OCI-LY7 (cell line): ENCODE measurements around the gene SLC16A11.

ENCODE experiments used
- EZH2phosphoT487 ChIP-seq: fragments of 200-600 bp; sonication (generic); IDR thresholded peaks from 2 replicates; pipeline ENCODE4 v1.6.1; 2018; ENCODE audit warnings: low read depth, borderline replicate concordance, mild to moderate bottlenecking, mixed run types, antibody characterized with exemption, low read length, moderate library complexity, mixed read lengths
- TF ChIP-seq, protein P1 (sequence below): fragments of 200-600 bp; sonication (generic); conservative IDR thresholded peaks from 2 replicates; pipeline ENCODE4 v1.5.1; 2014; ENCODE audit warnings: mild to moderate bottlenecking, antibody characterized with exemption, low read length, moderate library complexity, mixed read lengths

DNA sequence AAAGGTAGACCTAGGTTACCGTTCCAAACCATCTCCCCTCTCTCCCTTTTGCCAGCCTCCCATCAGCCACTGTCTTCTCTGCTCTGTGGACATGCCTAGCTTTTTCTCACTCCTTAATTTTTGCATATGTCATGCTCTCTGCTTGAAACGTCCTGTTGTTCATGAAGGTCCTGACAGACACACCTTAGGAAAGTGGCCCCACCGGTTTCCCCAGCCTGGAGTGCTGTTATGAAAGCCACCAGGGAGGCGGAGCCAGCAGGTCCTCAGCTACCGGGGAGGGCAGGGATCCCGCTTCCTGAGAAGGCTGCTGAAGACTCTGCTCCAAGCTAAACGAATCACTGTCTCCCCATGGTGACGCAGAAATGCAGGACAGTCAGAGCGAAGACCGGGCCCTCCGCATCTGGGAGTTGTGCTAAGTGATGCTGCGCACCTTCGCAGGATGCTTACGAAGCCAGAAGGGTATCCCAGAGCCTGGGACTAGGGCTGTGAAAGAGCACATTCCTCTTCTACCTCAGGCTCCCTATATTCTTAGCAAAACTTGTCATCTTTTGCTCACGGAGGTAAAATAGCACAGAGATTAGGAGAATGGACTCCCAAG lies 2.3 kb upstream of the SLC16A11 start:
- TF ChIP-seq, protein P1, sequence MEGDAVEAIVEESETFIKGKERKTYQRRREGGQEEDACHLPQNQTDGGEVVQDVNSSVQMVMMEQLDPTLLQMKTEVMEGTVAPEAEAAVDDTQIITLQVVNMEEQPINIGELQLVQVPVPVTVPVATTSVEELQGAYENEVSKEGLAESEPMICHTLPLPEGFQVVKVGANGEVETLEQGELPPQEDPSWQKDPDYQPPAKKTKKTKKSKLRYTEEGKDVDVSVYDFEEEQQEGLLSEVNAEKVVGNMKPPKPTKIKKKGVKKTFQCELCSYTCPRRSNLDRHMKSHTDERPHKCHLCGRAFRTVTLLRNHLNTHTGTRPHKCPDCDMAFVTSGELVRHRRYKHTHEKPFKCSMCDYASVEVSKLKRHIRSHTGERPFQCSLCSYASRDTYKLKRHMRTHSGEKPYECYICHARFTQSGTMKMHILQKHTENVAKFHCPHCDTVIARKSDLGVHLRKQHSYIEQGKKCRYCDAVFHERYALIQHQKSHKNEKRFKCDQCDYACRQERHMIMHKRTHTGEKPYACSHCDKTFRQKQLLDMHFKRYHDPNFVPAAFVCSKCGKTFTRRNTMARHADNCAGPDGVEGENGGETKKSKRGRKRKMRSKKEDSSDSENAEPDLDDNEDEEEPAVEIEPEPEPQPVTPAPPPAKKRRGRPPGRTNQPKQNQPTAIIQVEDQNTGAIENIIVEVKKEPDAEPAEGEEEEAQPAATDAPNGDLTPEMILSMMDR, result no peak; the same call in 1 of the 2 replicates
- no peak for TF ChIP-seq EZH2phosphoT487
